Pancreas (tissue), 10 donors: ENCODE measurements around the gene VGLL1. TPM values are rescaled to one million over a fixed set of nuclear protein-coding genes. Genes with fewer than 3 reads are reported as not detected.

Experiments
- ATAC-seq, 4 donors: fragments of 200-7000 bp; cut with Tn5 transposase; one replicate each; pipeline versions ENCODE4 v1.8.0 to v1.9.1; 2020; ENCODE audit warnings: mild to moderate bottlenecking in 4 of 4, moderate library complexity in 4 of 4
- DNase-seq, 6 donors: peaks; one replicate each; pipeline ENCODE4 v3.0.0-alpha.2; 2020
- FAIRE-seq: peaks from 2 replicates; lab custom pipeline; 2012; peaks lifted over from hg19 to GRCh38; lab: Jason Lieb, UNC
- H3K27ac ChIP-seq, 4 donors: fragments of 200-600 bp; sonication (generic); 1 replicate in 3 of 4; 2 replicates in 1 of 4; pipeline versions ENCODE4 v1.5.0 to v1.8.0; 2020
- H3K27me3 ChIP-seq, 4 donors: fragments of 200-600 bp; one replicate each; pipeline ENCODE4 v1.8.0; 2021
- H3K36me3 ChIP-seq, 3 donors: fragments of 200-600 bp; sonication (generic) in 1 of 3; one replicate each; pipeline versions ENCODE4 v1.5.0 to v1.8.0; 2020 to 2021
- H3K4me1 ChIP-seq, 3 donors: fragments of 200-600 bp; one replicate each; pipeline ENCODE4 v1.8.0; 2021
- H3K4me3 ChIP-seq, 4 donors: fragments of 200-600 bp; sonication (generic) in 2 of 4; one replicate each; pipeline versions ENCODE4 v1.5.0 to v1.8.0; 2020 to 2021
- H3K9me3 ChIP-seq, 4 donors: fragments of 200-600 bp; one replicate each; pipeline ENCODE4 v1.8.0; 2021
- WGBS, 2 donors: extraction: QIAGEN DNeasy Blood & Tissue Kit; methylation state at CpG; one replicate each; pipeline ENCODE4 v1.1.7; 2013; 5-methylcytosine and 5-hydroxymethylcytosine counted together
- intact Hi-C, 3 donors: fragments of 100-400 bp; cut with DNase I; formaldehyde crosslinking; loops; one replicate each; pipeline versions ENCODE4 v1.11.1 to v1.14.2; 2022
- polyA plus RNA-seq, 2 donors: library from polyadenylated mRNA; stranded (reverse); fragments of 200-250 nt; gene quantifications; one replicate each; pipeline ENCODE4 v1.2.3, GENCODE V29; 2013
- total RNA-seq, 6 donors: library from RNA; stranded (reverse); fragmentation: NEBNext Ultra II Directional in 4 of 6; extraction: Animal tissue kit (Norgen Biotek cat#: 25700) in 4 of 6; gene quantifications; one replicate each; pipeline versions ENCODE4 v1.2.1 to v1.2.4, GENCODE V29; 2021 to 2023
- TF ChIP-seq, protein P1 (sequence below), 4 donors: fragments of 200-600 bp; sonication (generic) in 3 of 4; IDR thresholded peaks; one replicate each; pipeline versions ENCODE4 v1.5.0 to v1.8.0; 2021; ENCODE audit warnings: antibody characterized with exemption in 4 of 4
- donor health status: healthy with polysubstance abuse.
- donor health status: DM: no; HTN: no; CAD: no; lungs with moderate emphysema.
- donor health status: DM: no; HTN: no; CAD: no.
- donor health status: control.
- donor health status: control.
- donor health status: Bipolar disorder and iron deficiency.
- donor health status: DM: yes; HTN: yes; CAD: no.
- donor health status: DM: no; HTN: no; CAD: no.
- donor health status: DM: no; HTN: no; CAD: no.
- donor health status: DM: yes; HTN: yes; CAD: no.

VGLL1 gene
- total and polyA plus RNA-seq, 8 donors: 0.32 to 2.7 (median 0.84) TPM

DNA sequence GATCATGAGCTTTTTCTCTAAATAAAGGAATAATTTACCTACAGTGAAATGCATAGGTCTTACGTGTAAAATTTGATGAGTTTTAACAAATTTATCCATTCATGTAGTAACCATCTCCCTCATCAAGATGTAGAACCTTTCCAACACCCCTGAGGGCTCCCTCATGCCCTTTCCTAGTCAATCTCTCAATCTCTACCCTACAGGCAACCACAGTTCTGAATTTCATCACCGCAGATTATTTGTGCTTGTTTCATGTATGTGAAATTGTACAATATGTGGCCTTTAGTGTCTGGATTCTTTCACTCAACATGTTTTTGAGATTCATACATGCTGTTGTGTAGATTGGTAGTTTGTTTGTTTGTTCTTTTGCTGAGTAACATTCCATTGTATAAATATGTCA lies 2.1 kb downstream of the VGLL1 start:
- no peaks in the 10 kb centered on the region for H3K36me3 ChIP-seq
- no peak for FAIRE-seq
- no peak overlapping the region for H3K4me3 ChIP-seq
- peaks cover 0 to 5% (median 0%) of the 10 kb centered on the region in 4 donors for H3K27me3 ChIP-seq
- no peak for ATAC-seq
- H3K4me1 ChIP-seq: no peaks in the 10 kb centered on the region
- H3K27ac ChIP-seq: no peak overlapping the region
- H3K9me3 ChIP-seq: no peaks in the 10 kb centered on the region
- DNase-seq: no peak
- TF ChIP-seq, protein P1, sequence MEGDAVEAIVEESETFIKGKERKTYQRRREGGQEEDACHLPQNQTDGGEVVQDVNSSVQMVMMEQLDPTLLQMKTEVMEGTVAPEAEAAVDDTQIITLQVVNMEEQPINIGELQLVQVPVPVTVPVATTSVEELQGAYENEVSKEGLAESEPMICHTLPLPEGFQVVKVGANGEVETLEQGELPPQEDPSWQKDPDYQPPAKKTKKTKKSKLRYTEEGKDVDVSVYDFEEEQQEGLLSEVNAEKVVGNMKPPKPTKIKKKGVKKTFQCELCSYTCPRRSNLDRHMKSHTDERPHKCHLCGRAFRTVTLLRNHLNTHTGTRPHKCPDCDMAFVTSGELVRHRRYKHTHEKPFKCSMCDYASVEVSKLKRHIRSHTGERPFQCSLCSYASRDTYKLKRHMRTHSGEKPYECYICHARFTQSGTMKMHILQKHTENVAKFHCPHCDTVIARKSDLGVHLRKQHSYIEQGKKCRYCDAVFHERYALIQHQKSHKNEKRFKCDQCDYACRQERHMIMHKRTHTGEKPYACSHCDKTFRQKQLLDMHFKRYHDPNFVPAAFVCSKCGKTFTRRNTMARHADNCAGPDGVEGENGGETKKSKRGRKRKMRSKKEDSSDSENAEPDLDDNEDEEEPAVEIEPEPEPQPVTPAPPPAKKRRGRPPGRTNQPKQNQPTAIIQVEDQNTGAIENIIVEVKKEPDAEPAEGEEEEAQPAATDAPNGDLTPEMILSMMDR (IDR thresholded peaks at IDR 0.05): no peak
- WGBS, 2 donors: 72 to 93% methylated on average over 2 of the region's 2 CpGs
- intact Hi-C loops: no loop called here

DNA sequence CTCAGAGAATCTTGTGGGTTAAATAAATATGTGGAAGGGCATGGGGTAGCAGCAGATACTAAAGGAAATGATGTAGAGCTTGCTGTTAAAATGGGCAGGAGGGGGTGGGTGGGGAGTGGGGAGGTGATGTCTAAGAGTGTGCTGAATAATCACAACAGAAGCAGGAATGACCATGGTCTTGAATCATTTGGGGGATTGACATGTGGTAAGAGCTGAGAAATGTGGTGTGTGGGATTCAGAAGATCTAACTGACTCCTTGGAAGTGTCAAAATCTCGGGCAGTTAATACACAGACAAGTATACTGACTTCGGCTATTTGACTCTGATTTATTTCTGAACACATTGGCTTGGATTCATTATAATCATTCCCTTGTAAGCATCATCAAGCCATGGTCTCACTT lies 6.8 kb downstream of the VGLL1 start:
- H3K9me3 ChIP-seq: no peaks in the 10 kb centered on the region
- H3K36me3 ChIP-seq: no peaks in the 10 kb centered on the region
- H3K4me3 ChIP-seq: no peak overlapping the region
- H3K27ac ChIP-seq: no peak overlapping the region
- TF ChIP-seq, protein P1 (IDR thresholded peaks at IDR 0.05): no peak
- peaks cover 0 to 5% (median 0%) of the 10 kb centered on the region in 4 donors for H3K27me3 ChIP-seq
- no peak for DNase-seq
- FAIRE-seq: no peak
- no peaks in the 10 kb centered on the region for H3K4me1 ChIP-seq
- intact Hi-C loops: no loop called here
- 59 to 77% methylated on average over 2 of the region's 2 CpGs for WGBS, 2 donors
- ATAC-seq: no peak

DNA sequence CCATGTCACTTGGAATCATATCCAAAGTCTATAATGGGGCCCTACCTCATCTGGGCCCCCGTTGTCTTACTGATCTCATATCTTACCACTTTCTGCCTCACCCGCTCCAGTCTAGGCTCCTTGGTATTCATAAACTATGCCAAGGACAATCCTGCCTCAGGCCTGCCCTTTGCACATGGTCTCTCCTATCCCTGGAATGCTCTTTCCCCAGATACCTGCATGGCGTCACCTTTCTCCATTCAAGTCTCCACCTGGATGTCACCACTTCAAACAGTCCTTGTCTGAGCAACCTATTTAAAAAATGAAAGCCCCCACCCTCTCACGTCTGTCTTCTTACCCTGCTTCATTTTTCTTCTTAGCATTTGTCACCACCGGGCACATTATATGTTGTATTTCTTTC lies 8.2 kb downstream of the VGLL1 start:
- Histone ChIP-seq H3K9me3 (no peaks in the 10 kb centered on the region), H3K27me3 (peaks cover 0 to 9% (median 0%) of the 10 kb centered on the region in 4 donors), H3K4me1 (no peaks in the 10 kb centered on the region), H3K4me3 (no peak overlapping the region), H3K27ac (no peak overlapping the region), H3K36me3 (no peaks in the 10 kb centered on the region)
- DNase-seq (no peak), FAIRE-seq (no peak), ATAC-seq (no peak)
- WGBS, 2 donors: 64 to 79% methylated on average over 5 of the region's 5 CpGs
- intact Hi-C loops: no loop called here
- TF ChIP-seq, protein P1 (IDR thresholded peaks at IDR 0.05): no peak

DNA sequence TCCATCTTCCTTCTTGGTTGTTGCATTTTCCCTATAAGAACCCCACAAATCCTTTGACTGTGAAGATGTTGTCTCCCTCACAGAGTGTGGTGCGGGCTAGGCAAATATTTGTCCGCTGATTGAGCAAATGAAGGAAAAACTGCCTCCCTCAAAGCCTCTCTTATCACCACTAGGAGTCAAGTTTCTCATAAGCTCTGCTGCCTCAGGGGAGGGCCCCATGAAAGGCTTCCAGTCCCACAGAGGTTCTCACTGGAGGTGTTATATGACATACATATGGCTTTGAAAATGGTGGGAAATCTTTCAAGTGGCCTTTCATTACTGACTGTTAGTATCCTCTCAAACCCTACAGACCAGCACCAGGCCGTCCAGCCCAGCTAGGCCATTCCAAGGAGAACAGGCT lies 9.3 kb downstream of the VGLL1 start:
- FAIRE-seq: no peak
- Histone ChIP-seq H3K4me3 (no peak overlapping the region), H3K36me3 (no peaks in the 10 kb centered on the region), H3K27me3 (peaks cover 0 to 9% (median 0%) of the 10 kb centered on the region in 4 donors), H3K9me3 (no peaks in the 10 kb centered on the region), H3K4me1 (no peaks in the 10 kb centered on the region), H3K27ac (no peak overlapping the region)
- DNase-seq: no peak
- TF ChIP-seq, protein P1 (IDR thresholded peaks at IDR 0.05): no peak
- intact Hi-C loops: no loop called here
- WGBS, 2 donors: 57 to 62% methylated on average over 3 of the region's 3 CpGs
- no peak for ATAC-seq

GRCh38 chrX:136542281-136542680 lies 10.3 kb downstream of the VGLL1 start:
- intact Hi-C loops: no loop called here
- WGBS, 2 donors: 62 to 74% methylated on average over 7 of the region's 7 CpGs

More at GRCh38 chrX:136542281-136542680, 10.3 kb downstream of the VGLL1 start:
- H3K4me1 ChIP-seq: no peaks in the 10 kb centered on the region
- peaks cover 0 to 9% (median 0%) of the 10 kb centered on the region in 4 donors for H3K27me3 ChIP-seq
- no peak for ATAC-seq
- H3K36me3 ChIP-seq: no peaks in the 10 kb centered on the region
- no peaks in the 10 kb centered on the region for H3K9me3 ChIP-seq
- no peak overlapping the region for H3K27ac ChIP-seq
- no peak for DNase-seq
- no peak overlapping the region for H3K4me3 ChIP-seq
- FAIRE-seq: no peak
- TF ChIP-seq, protein P1 (IDR thresholded peaks at IDR 0.05): no peak
